Cardiac muscle cell (in vitro differentiated cells and primary cell): ENCODE data around the gene NEK2. TPM values are rescaled to one million over a fixed set of nuclear protein-coding genes. Genes with fewer than 3 reads are reported as not detected.
A peak's percentile ranks its signal among the peaks of the same experiment; 100 is the strongest.
"Not testable (repeated sequence)": the region's sequence is repeated elsewhere in the genome, so short reads cannot be mapped to it uniquely, and the experiment has no call there.

Experiments used
- DNase-seq, 2 donors: peaks; one replicate each; pipeline versions ENCODE4 v3.0.0 to v3.0.0-alpha.2; 2010 to 2017; ENCODE audit warnings: low read depth in 1 of 2, low spot score in 1 of 2
- H3K27ac ChIP-seq: fragments of 200-600 bp; sonication (generic); 2 replicates; pipeline ENCODE4 v1.5.1; 2016
- H3K27me3 ChIP-seq: fragments of 200-600 bp; sonication (generic); 2 replicates; pipeline ENCODE4 v1.6.0; 2016; ENCODE audit warnings: control low read depth
- H3K36me3 ChIP-seq: fragments of 200-600 bp; sonication (generic); 2 replicates; pipeline ENCODE4 v1.5.1; 2016; ENCODE audit warnings: control low read depth
- H3K4me1 ChIP-seq: fragments of 200-600 bp; sonication (generic); 2 replicates; pipeline ENCODE4 v1.8.1; 2017; ENCODE audit warnings: low read depth, mild to moderate bottlenecking, mixed run types
- H3K4me3 ChIP-seq: fragments of 200-600 bp; sonication (generic); 2 replicates; pipeline ENCODE4 v1.5.1; 2016; ENCODE audit warnings: mild to moderate bottlenecking
- H3K9me3 ChIP-seq: fragments of 200-600 bp; sonication (generic); 2 replicates; pipeline ENCODE4 v1.5.1; 2017; ENCODE audit warnings: low read depth, mild to moderate bottlenecking, control low read depth
- CTCF ChIP-seq: IDR thresholded peaks from 2 replicates; pipeline ENCODE4 v1.5.1; 2012; ENCODE audit warnings: low read depth, mild to moderate bottlenecking, low read length
- polyA plus RNA-seq: library from polyadenylated mRNA; unstranded; fragments of >200 nt; fragmentation: Nextera tagmentation; extraction: Ambion mirVana; gene quantifications from 2 replicates; pipeline ENCODE4 v1.2.1, GENCODE V29; 2016
- total RNA-seq: library from RNA; depleted of rRNA; stranded (reverse); fragments of >200 nt; gene quantifications from 2 replicates; pipeline ENCODE4 v1.2.3, GENCODE V29; 2016

Gene NEK2
- total and polyA plus RNA-seq, 2 experiments from 2014 or later = 6.7 to 51.2 TPM

GRCh38 chr1:211647711-211648121, 27.7 kb downstream of the NEK2 start:
- H3K9me3 ChIP-seq = no peaks in the 10 kb centered on the region
- no peak for DNase-seq
- H3K4me3 ChIP-seq = no peak overlapping the region
- H3K27ac ChIP-seq = no peak overlapping the region
- no peaks in the 10 kb centered on the region for H3K27me3 ChIP-seq
- TF ChIP-seq CTCF = no peak
- H3K4me1 ChIP-seq = peaks cover 3% of the 10 kb centered on the region
- H3K36me3 ChIP-seq = no peaks in the 10 kb centered on the region

- H3K27ac ChIP-seq = no peak overlapping the region
- H3K9me3 ChIP-seq = no peaks in the 10 kb centered on the region
- H3K27me3 ChIP-seq = no peaks in the 10 kb centered on the region
- H3K36me3 ChIP-seq = no peaks in the 10 kb centered on the region
- TF ChIP-seq CTCF = no peak
- peaks cover 3% of the 10 kb centered on the region for H3K4me1 ChIP-seq
- no peak overlapping the region for H3K4me3 ChIP-seq
- no peak for DNase-seq
These were observed 28.9 kb downstream of the NEK2 start for GRCh38 chr1:211646566-211646965.

- not testable (repeated sequence) for H3K36me3 ChIP-seq, H3K27me3 ChIP-seq, H3K9me3 ChIP-seq, DNase-seq, H3K4me3 ChIP-seq, H3K4me1 ChIP-seq, H3K27ac ChIP-seq
These were observed 29.8 kb downstream of the NEK2 start for GRCh38 chr1:211645601-211646000.

- Histone ChIP-seq H3K4me3 (no peak overlapping the region), H3K4me1 (peaks cover 3% of the 10 kb centered on the region), H3K9me3 (no peaks in the 10 kb centered on the region), H3K36me3 (no peaks in the 10 kb centered on the region), H3K27ac (no peak overlapping the region), H3K27me3 (no peaks in the 10 kb centered on the region)
- no peak for DNase-seq
- TF ChIP-seq CTCF = no peak
These were observed 30.8 kb downstream of the NEK2 start for GRCh38 chr1:211644653-211645052.

GRCh38 chr1:211643324-211644212, 31.9 kb downstream of the NEK2 start:
- peak in 1 of 2 donors; percentile 72 for DNase-seq
- no peak overlapping the region for H3K27ac ChIP-seq
- TF ChIP-seq CTCF = no peak
- H3K4me3 ChIP-seq = no peak overlapping the region
- no peaks in the 10 kb centered on the region for H3K27me3 ChIP-seq
- no peaks in the 10 kb centered on the region for H3K36me3 ChIP-seq
- H3K4me1 ChIP-seq = peaks cover 2% of the 10 kb centered on the region
- no peaks in the 10 kb centered on the region for H3K9me3 ChIP-seq

- Histone ChIP-seq H3K4me1 (no peaks in the 10 kb centered on the region), H3K27me3 (no peaks in the 10 kb centered on the region), H3K4me3 (no peak overlapping the region), H3K27ac (no peak overlapping the region), H3K36me3 (no peaks in the 10 kb centered on the region), H3K9me3 (no peaks in the 10 kb centered on the region)
- DNase-seq = no peak
- TF ChIP-seq CTCF = no peak
These were observed 32.6 kb downstream of the NEK2 start for GRCh38 chr1:211642870-211643269.
